HG03460 (cell line): ENCODE data around the gene LARP1B.
"Not testable (repeated sequence)": the region's sequence is repeated elsewhere in the genome, so short reads cannot be mapped to it uniquely, and the experiment has no call there.

ENCODE experiments used
- ATAC-seq: cut with Tn5 transposase; IDR thresholded peaks from one replicate; pipeline ENCODE4 v1.9.1; 2021; ENCODE audit not compliant: unreplicated experiment

The LARP1B gene

DNA sequence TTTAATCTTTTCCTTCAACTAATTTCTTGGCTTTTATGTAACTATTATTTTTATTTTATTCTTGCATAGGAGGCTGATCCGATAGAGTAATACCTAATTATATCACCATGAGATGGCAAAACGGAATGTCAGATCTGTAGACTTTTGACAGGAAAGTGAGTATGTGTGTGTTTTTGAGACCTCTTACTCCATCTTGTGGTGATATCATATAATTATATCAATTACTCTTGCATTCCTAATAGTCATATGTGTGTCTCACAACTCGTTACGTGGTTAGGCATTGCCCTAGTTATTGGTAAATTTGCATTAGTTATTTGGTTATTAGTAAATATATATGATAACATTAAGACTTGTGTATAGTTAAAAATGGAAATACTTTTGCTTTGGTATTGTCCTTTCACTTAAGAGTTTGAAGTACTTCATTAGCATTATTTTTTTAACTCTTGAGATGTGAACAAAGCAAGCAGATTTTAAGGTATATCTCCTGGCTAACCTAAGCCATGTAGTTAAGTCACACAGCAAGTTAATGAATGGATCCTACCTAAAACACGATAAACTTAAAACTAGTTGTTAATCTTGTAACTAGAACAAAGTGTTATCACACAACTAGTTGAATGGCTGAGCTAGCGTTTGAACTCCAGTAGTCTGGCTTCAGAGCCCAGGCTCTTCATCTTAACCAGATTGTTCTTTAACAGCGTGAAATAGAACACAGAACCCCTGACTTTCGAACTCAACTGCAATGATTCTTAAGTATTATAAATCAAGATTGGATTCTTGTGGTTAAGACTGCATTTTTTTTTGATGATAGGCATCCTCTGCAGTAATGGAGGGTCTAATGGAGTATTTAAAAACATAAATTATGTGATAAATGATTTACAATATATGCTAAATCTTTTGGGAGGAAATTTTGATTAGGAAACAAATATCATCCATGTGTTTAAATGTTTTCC lies 159.4 kb downstream of the LARP1B start:
- ATAC-seq: peak; percentile 62

- ATAC-seq: no peak
These were observed 160.5 kb downstream of the LARP1B start for GRCh38 chr4:128221586-128221985.

DNA sequence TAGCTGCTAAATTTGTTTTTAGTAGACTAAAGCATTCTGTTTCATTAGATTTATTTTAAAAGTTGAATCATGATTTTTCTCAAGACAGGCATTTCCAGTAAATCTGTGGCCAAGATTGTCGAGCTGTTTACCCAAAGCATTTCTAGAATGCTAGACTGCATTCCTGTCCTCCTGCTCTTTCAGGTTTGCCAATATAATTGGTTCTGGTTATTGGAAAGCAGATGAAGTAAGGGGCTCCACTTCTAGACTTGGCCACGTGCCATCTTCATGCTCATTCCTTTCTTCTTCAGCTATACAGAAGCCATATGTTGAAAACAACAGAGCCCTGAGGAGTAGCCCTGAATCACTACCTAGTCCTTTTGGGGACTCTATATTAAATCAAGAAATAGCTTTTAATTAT lies 164.0 kb downstream of the LARP1B start:
- no peak for ATAC-seq

DNA sequence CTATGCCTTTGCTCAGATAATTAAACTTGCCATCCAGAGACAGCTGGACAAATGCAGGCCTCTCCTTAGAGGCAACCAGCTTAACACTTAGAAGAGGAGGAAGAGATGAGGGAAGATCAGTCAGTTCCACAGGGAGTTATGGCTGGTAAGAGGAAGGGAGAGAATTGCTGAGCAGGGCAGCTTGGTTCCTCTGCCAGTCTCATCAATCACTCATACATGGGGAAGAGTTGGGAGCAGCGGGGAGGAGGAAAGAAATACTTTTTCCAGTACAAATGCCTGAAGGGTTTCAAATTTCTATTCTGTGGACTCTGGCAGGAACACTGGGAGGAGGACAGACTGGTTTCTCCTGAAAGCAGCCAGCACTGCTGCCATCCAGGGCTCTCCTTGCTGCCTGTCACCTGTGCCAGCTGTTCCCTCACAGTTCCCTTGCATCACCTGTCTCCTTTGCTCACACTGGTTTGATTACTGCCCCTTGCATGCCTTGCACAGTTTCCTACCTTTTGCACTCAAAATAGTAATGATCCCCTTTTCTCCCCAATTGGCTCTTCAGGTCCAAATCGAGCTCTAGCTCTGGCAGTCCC lies 167.0 kb downstream of the LARP1B start:
- ATAC-seq: no peak

DNA sequence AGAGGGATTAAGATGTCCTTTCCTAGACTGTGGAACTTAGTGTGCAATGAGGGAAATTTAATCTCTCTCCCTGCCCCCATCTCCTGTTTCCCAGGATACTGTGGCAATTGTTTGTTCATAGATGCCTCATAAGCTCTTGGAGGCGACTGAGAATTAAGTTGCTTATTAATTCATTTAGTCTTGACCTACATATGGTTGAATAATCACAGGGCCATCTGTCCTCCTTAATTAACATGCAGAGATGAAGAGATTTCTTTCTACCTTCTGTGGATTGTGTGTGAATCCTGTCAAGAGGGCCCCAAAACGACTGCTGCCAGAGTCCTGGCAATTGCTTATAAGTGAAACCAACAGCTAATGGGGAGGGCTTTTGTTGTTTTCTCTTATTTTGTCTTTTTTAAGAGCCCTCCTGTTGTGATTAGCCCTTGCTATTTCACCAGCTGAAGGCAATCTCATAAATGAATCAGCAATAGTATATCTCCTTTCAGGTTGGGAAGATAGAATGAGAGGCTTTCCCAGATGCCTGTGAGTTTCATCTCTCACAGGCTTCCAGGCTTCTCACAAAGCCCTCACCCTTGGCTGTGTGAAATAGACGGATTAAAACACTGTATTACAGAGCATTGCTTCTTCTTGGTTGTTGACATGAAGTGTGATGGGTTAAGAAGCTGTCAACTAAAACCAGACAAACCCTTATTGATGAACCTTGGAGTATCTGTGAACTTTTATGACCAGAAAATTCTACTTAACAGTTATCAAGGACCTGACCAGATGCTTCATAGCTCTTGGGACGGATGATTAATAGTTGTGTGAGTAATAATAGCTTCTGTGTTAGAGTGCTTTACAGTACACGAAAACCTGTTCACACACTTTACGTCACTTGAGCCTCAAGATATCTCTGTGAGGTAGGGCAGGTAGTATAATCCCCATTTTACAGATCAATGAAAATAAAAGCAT lies 168.0 kb downstream of the LARP1B start:
- ATAC-seq: no peak

DNA sequence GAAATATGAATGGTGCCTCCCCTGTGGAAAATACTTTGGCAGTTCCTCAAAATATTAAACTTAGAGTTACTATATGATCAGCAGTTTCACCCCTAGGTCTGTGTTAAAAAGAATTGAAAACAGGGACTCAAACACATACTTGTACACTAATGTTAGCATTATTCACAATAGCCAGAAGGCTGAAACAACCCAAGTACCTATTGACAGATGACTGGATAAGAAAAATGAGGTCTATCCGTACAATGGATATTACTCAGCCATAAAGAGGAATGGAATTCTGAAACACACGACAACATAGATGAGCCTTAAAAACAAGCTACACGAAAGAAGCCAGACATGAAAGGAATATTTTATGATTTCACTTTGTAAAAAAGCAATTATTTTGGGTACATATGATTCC lies 171.6 kb downstream of the LARP1B start:
- ATAC-seq: no peak

GRCh38 chr4:128234836-128235235 lies 173.7 kb downstream of the LARP1B start:
- no peak for ATAC-seq

- no peak for ATAC-seq
These were observed 179.9 kb downstream of the LARP1B start for GRCh38 chr4:128241019-128241418.

GRCh38 chr4:128241425-128241913 lies 180.4 kb downstream of the LARP1B start:
- ATAC-seq: no peak

DNA sequence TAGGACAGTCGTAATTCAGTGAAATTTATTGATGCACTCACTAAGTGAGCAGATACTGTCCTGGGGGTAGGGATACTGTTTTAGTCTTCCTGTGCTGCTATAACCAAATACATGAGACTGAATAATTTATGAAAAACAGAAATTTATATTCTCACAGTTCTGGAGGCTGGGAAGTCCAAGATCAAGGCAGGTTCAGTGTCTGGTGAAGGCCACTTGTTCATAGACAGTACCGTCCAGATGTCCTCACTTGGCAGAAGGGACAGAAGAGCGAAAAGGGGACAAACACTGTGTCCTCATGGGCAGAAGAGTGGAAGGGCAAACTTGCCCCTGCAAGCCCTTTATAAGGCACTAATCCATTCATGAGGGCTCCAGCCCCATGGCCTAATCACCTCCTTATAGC lies 180.9 kb downstream of the LARP1B start:
- ATAC-seq: no peak

GRCh38 chr4:128242601-128243000 lies 181.5 kb downstream of the LARP1B start:
- no peak for ATAC-seq

GRCh38 chr4:128244379-128244778 lies 183.3 kb downstream of the LARP1B start:
- no peak for ATAC-seq

DNA sequence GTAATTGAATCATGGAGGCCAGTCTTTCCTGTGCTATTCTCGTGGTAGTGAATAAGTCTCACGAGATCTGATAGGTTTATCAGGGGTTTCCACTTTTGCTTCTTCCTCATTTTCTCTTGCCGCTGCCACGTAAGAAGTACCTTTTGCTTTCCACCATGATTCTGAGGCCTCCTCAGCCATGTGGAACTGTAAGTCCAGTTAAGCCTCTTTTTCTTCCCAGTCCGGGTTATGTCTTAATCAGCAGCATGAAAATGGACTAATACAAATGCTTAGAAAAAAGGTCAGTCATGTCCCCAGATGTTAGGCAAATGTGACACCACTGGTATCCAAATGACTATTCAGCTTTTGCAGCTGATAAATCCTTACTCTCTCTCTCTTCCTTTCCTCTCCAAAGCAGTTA lies 184.3 kb downstream of the LARP1B start:
- not testable (repeated sequence) for ATAC-seq

DNA sequence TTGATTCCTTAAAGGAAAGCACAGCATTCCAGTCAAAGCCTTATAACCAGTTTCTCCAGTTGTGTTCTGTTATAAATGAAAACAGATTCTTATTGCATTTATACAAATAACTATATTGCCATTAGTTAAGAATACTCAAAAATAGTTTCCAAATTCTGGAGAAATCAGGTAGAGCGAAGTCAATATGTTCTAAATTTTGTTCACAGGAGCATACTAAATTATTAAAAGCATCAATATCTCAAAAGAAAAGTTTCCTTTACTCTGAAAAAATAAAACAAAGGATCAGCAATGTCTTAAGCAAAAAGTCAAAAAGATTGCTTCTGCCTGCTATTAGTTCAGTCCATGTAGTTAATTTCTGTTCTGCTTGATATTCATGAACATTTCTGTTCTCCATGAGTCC lies 186.8 kb downstream of the LARP1B start:
- no peak for ATAC-seq

- no peak for ATAC-seq
These were observed 188.9 kb downstream of the LARP1B start for GRCh38 chr4:128249787-128250668.

DNA sequence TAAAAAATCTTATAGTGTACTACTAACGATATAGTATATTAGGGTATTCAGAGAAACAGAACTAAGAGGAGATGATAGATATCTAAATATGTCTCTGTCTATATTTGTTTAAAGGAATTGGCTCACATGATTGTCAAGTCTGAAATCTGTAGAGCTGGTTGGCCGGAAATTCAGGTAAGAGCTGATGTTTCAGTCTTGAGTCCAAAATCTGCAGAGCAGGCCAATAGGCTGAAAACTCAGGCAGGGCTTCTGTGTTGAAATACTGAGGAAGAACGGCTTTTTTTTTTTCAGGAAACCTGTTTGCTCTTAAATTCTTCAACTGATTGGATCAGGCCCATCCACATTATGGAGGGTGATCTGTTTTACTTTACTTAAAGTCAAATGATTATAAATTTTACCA lies 194.8 kb downstream of the LARP1B start:
- ATAC-seq: no peak

DNA sequence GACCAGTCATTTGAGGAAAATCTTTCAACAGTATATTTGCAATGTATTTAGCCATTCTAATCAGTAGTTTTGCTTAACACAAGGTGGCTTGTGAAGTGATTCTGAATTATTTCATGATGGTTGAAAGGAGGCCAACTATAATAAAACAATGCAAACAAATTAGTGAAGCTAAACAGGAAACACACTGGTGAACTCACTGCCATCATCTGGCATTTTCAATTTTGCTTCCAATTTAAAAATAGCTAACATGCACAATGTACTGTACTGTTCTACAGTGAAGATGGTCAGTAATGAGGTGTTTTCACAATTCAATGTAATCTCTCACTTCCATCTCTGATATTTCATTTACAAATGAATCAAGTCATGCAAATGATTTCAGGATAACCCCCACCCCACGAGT lies 195.4 kb downstream of the LARP1B start:
- ATAC-seq: no peak

- not testable (repeated sequence) for ATAC-seq
These were observed 197.1 kb downstream of the LARP1B start for GRCh38 chr4:128258166-128258565.

DNA sequence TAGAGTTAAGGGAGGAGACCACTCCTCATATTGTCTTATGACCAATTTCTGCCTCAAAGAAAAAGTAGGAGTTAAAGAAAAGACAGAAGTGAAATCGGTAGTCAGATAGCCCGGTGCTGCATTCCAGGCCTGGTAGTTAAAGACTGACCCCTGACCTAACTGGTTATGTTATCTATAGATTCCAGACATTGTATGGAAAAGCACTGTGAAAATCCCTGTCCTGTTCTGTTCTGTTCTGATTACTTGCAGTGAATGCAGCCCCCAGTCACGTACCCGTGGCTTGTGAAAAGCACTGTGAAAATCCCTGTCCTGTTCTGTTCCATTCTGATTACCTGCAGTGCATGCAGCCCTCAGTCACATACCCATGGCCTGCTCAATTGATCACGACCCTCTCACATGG lies 198.8 kb downstream of the LARP1B start:
- not testable (repeated sequence) for ATAC-seq
